Tibial artery (tissue), 4 donors: Measurements from ENCODE around the gene ADCY4.

ENCODE experiments used
- DNase-seq, 2 donors: peaks; one replicate each; pipeline ENCODE4 v3.0.0-alpha.2; 2019
- H3K27ac ChIP-seq, 2 donors: fragments of 200-600 bp; sonication (generic) in 1 of 2; 1 replicate in 1 of 2; 2 replicates in 1 of 2; pipeline ENCODE4 v1.5.1; 2018 to 2019; ENCODE audit warnings: mild to moderate bottlenecking in 1 of 2
- H3K27me3 ChIP-seq, 2 donors: fragments of 200-600 bp; sonication (generic) in 1 of 2; one replicate each; pipeline versions ENCODE4 v1.5.1 to v1.6.0; 2016 to 2019
- H3K36me3 ChIP-seq, 3 donors: fragments of 200-600 bp; sonication (generic) in 2 of 3; one replicate each; pipeline ENCODE4 v1.5.1; 2016 to 2019; ENCODE audit warnings: mild to moderate bottlenecking in 2 of 3
- H3K4me1 ChIP-seq, 4 donors: fragments of 200-600 bp; sonication (generic) in 2 of 4; 1 replicate in 3 of 4; 2 replicates in 1 of 4; pipeline ENCODE4 v1.5.1; 2016 to 2019
- H3K4me3 ChIP-seq, 2 donors: fragments of 200-600 bp; sonication (generic) in 1 of 2; 1 replicate in 1 of 2; 2 replicates in 1 of 2; pipeline ENCODE4 v1.5.1; 2018 to 2019; ENCODE audit warnings: mild to moderate bottlenecking in 2 of 2
- H3K9me3 ChIP-seq, 3 donors: fragments of 200-600 bp; sonication (generic) in 1 of 3; one replicate each; pipeline ENCODE4 v1.5.1; 2016 to 2019
- CTCF ChIP-seq, 2 experiments: fragments of 200-600 bp in 1 of 2; fragments of 450-650 bp in 1 of 2; IDR thresholded peaks; one replicate each; pipeline ENCODE4 v1.5.1; 2017 to 2019; ENCODE audit warnings: antibody characterized with exemption in 2 of 2, mild to moderate bottlenecking in 1 of 2, moderate library complexity in 1 of 2
- intact Hi-C: fragments of 100-400 bp; cut with DNase I; formaldehyde crosslinking; loops from one replicate; pipeline ENCODE4 v1.15.0; 2023; ENCODE audit warnings: low total_unique reads

The ADCY4 gene

GRCh38 chr14:24378981-24379906 is 44.4 kb upstream of the ADCY4 start:
- Histone ChIP-seq H3K27ac (no peak overlapping the region), H3K27me3 (peaks cover 0 to 3% of the 10 kb centered on the region in 2 donors), H3K4me1 (peaks cover 0 to 3% (median 0%) of the 10 kb centered on the region in 4 donors), H3K9me3 (no peaks in the 10 kb centered on the region), H3K4me3 (no peak overlapping the region), H3K36me3 (peaks cover 14 to 35% (median 16%) of the 10 kb centered on the region in 3 donors)
- TF ChIP-seq CTCF (IDR thresholded peaks at IDR 0.05): no peak
- no peak for DNase-seq
- intact Hi-C loops: no loop called here

GRCh38 chr14:24378327-24378726 is 43.5 kb upstream of the ADCY4 start:
- H3K4me1 ChIP-seq: peaks cover 0 to 3% (median 0%) of the 10 kb centered on the region in 4 donors
- no peak for TF ChIP-seq CTCF (IDR thresholded peaks at IDR 0.05)
- intact Hi-C loops: no loop called here
- no peak overlapping the region for H3K27ac ChIP-seq
- peaks cover 0 to 1% of the 10 kb centered on the region in 2 donors for H3K27me3 ChIP-seq
- H3K36me3 ChIP-seq: peaks cover 23 to 44% (median 26%) of the 10 kb centered on the region in 3 donors
- H3K9me3 ChIP-seq: no peaks in the 10 kb centered on the region
- DNase-seq: no peak
- no peak overlapping the region for H3K4me3 ChIP-seq

GRCh38 chr14:24377657-24378056 is 42.8 kb upstream of the ADCY4 start:
- Histone ChIP-seq H3K4me3 (no peak overlapping the region), H3K27ac (no peak overlapping the region), H3K27me3 (no peaks in the 10 kb centered on the region), H3K9me3 (no peaks in the 10 kb centered on the region), H3K36me3 (peaks cover 23 to 51% (median 32%) of the 10 kb centered on the region in 3 donors), H3K4me1 (peaks cover 0 to 5% (median 2%) of the 10 kb centered on the region in 4 donors)
- no peak for TF ChIP-seq CTCF (IDR thresholded peaks at IDR 0.05)
- no peak for DNase-seq
- intact Hi-C loops: no loop called here

GRCh38 chr14:24377126-24377525 is 42.3 kb upstream of the ADCY4 start:
- no peaks in the 10 kb centered on the region for H3K27me3 ChIP-seq
- H3K4me3 ChIP-seq: no peak overlapping the region
- no peak for TF ChIP-seq CTCF (IDR thresholded peaks at IDR 0.05)
- peaks cover 23 to 55% (median 38%) of the 10 kb centered on the region in 3 donors for H3K36me3 ChIP-seq
- no peak overlapping the region for H3K27ac ChIP-seq
- peaks cover 0 to 11% (median 7%) of the 10 kb centered on the region in 4 donors for H3K4me1 ChIP-seq
- DNase-seq: no peak
- H3K9me3 ChIP-seq: no peaks in the 10 kb centered on the region
- intact Hi-C loops: no loop called here

GRCh38 chr14:24376448-24377070 is 41.7 kb upstream of the ADCY4 start:
- TF ChIP-seq CTCF (IDR thresholded peaks at IDR 0.05): no peak

More at GRCh38 chr14:24376448-24377070, 41.7 kb upstream of the ADCY4 start:
- intact Hi-C loops: no loop called here
- Histone ChIP-seq H3K36me3 (peaks cover 23 to 55% (median 41%) of the 10 kb centered on the region in 3 donors), H3K27me3 (no peaks in the 10 kb centered on the region), H3K4me1 (peaks cover 0 to 12% (median 8%) of the 10 kb centered on the region in 4 donors), H3K4me3 (no peak overlapping the region), H3K9me3 (no peaks in the 10 kb centered on the region), H3K27ac (no peak overlapping the region)
- DNase-seq: no peak
